ENCODE data around the gene JPT2. TPM values are rescaled to one million over a fixed set of nuclear protein-coding genes. Genes with fewer than 3 reads are reported as not detected.

JPT2 gene
- total RNA-seq, 1 donor from 2014 or later, result 30.6 TPM

- no peak for DNase-seq
- ATAC-seq (ENCODE audit: poor library complexity), result no peak
- intact Hi-C loops (cut with DNase I), result no loop called here
Measured at GRCh38 chr16:1650131-1650530, 27.9 kb upstream of the JPT2 start.

- intact Hi-C loops (cut with DNase I), result no loop called here
- ATAC-seq (ENCODE audit: poor library complexity) (no peak), DNase-seq (no peak)
Measured at GRCh38 chr16:1651094-1651973, 26.7 kb upstream of the JPT2 start.

- intact Hi-C loops (cut with DNase I), result no loop called here
- DNase-seq (no peak), ATAC-seq (ENCODE audit: poor library complexity) (no peak)
Measured at GRCh38 chr16:1651974-1652312, 26.1 kb upstream of the JPT2 start.

GRCh38 chr16:1653023-1653422, 25.1 kb upstream of the JPT2 start:
- intact Hi-C loops (cut with DNase I), result no loop called here
- DNase-seq, result no peak
- ATAC-seq (ENCODE audit: poor library complexity), result no peak

GRCh38 chr16:1654505-1655268, 23.4 kb upstream of the JPT2 start:
- ATAC-seq (ENCODE audit: poor library complexity) (no peak), DNase-seq (no peak)
- intact Hi-C loops (cut with DNase I), result no loop called here

GRCh38 chr16:1655269-1655807, 22.7 kb upstream of the JPT2 start:
- DNase-seq (no peak), ATAC-seq (ENCODE audit: poor library complexity) (no peak)
- intact Hi-C loops (cut with DNase I), result no loop called here

- ATAC-seq (ENCODE audit: poor library complexity) (no peak), DNase-seq (peak; percentile 37)
- intact Hi-C loops (cut with DNase I), result no loop called here
Measured at GRCh38 chr16:1655909-1656807, 21.9 kb upstream of the JPT2 start.

- peak; percentile 92 for ATAC-seq (ENCODE audit: poor library complexity)
Measured at GRCh38 chr16:1656808-1657617, 21.1 kb upstream of the JPT2 start.

GRCh38 chr16:1657841-1658240, 20.2 kb upstream of the JPT2 start:
- intact Hi-C loops (cut with DNase I), result no loop called here

More at GRCh38 chr16:1656808-1657617, 21.1 kb upstream of the JPT2 start:
- intact Hi-C loops (cut with DNase I), result no loop called here
- DNase-seq, result peak; percentile 84

GRCh38 chr16:1659031-1659430, 19.0 kb upstream of the JPT2 start:
- no peak for DNase-seq
- intact Hi-C loops (cut with DNase I), result no loop called here
- no peak for ATAC-seq (ENCODE audit: poor library complexity)

More at GRCh38 chr16:1657841-1658240, 20.2 kb upstream of the JPT2 start:
- no peak for ATAC-seq (ENCODE audit: poor library complexity)
- peak; percentile 36 for DNase-seq

GRCh38 chr16:1661826-1662225, 16.3 kb upstream of the JPT2 start:
- DNase-seq (no peak), ATAC-seq (ENCODE audit: poor library complexity) (no peak)

GRCh38 chr16:1662543-1662942, 15.5 kb upstream of the JPT2 start:
- DNase-seq (no peak), ATAC-seq (ENCODE audit: poor library complexity) (no peak)
- intact Hi-C loops (cut with DNase I), result no loop called here

More at GRCh38 chr16:1661826-1662225, 16.3 kb upstream of the JPT2 start:
- intact Hi-C loops (cut with DNase I), result no loop called here

- intact Hi-C loops (cut with DNase I), result no loop called here
- no peak for ATAC-seq (ENCODE audit: poor library complexity)
- peak; percentile 35 for DNase-seq
Measured at GRCh38 chr16:1665829-1666228, 12.2 kb upstream of the JPT2 start.

- DNase-seq (peak; percentile 15), ATAC-seq (ENCODE audit: poor library complexity) (no peak)
- intact Hi-C loops (cut with DNase I), result no loop called here
Measured at GRCh38 chr16:1666316-1666715, 11.8 kb upstream of the JPT2 start.

- DNase-seq (peak; percentile 22), ATAC-seq (ENCODE audit: poor library complexity) (no peak)
- intact Hi-C loops (cut with DNase I), result no loop called here
Measured at GRCh38 chr16:1667271-1667670, 10.8 kb upstream of the JPT2 start.

GRCh38 chr16:1667916-1668315, 10.2 kb upstream of the JPT2 start:
- ATAC-seq (ENCODE audit: poor library complexity) (no peak), DNase-seq (peak; percentile 32)
- intact Hi-C loops (cut with DNase I), result no loop called here

GRCh38 chr16:1668612-1669319, 9.3 kb upstream of the JPT2 start:
- intact Hi-C loops (cut with DNase I), result no loop called here
- DNase-seq, result peak; percentile 15
- ATAC-seq (ENCODE audit: poor library complexity), result no peak

Measured in Right ventricle myocardium superior (tissue), 1 donor.